ENCODE measurements around the gene LSAMP.

Gene LSAMP

GRCh38 chr3:115989684-115990421 is 455.4 kb downstream of the LSAMP start:
- Histone ChIP-seq H3K9me2 (replicated peaks; ENCODE audit: insufficient read depth, low read length) (no peaks in the 10 kb centered on the region), H4K20me1 (ENCODE audit: low read depth, low read length) (no peaks in the 10 kb centered on the region), H3K4me3 (ENCODE audit: insufficient read depth, low read length, poor library complexity, severe bottlenecking) (no peak overlapping the region), H3K4me2 (ENCODE audit: low read depth, low read length, poor library complexity, severe bottlenecking) (no peak overlapping the region), H3K36me3 (ENCODE audit: low read length) (no peaks in the 10 kb centered on the region), H3K27me3 (ENCODE audit: low read length) (no peaks in the 10 kb centered on the region), H3F3A (ENCODE audit: insufficient read depth) (no peaks in the 10 kb centered on the region), H3K9ac (ENCODE audit: low read length) (no peak overlapping the region), H2AFZ (ENCODE audit: low read depth, low read length, severe bottlenecking) (no peak overlapping the region), H3K79me2 (ENCODE audit: insufficient read depth, low read length) (no peaks in the 10 kb centered on the region), H3K27ac (ENCODE audit: low read depth, low read length) (no peak overlapping the region), H3K9me3 (ENCODE audit: insufficient read depth, low read length) (no peaks in the 10 kb centered on the region)
- TF ChIP-seq EZH2phosphoT487 (conservative IDR thresholded peaks at IDR 0.05; ENCODE audit: low read length) = no peak
- TF ChIP-seq CTCF (IDR thresholded peaks at IDR 0.05; ENCODE audit: insufficient read depth, low read length, poor library complexity, severe bottlenecking) = no peak

- H3K9ac ChIP-seq (ENCODE audit: low read length) = no peak overlapping the region
- no peak overlapping the region for H3K4me3 ChIP-seq (ENCODE audit: insufficient read depth, low read length, poor library complexity, severe bottlenecking)
- no peaks in the 10 kb centered on the region for H3F3A ChIP-seq (ENCODE audit: insufficient read depth)
- no peaks in the 10 kb centered on the region for H3K9me2 ChIP-seq (replicated peaks; ENCODE audit: insufficient read depth, low read length)
- H4K20me1 ChIP-seq (ENCODE audit: low read depth, low read length) = no peaks in the 10 kb centered on the region
- no peak overlapping the region for H3K4me2 ChIP-seq (ENCODE audit: low read depth, low read length, poor library complexity, severe bottlenecking)
- H3K27me3 ChIP-seq (ENCODE audit: low read length) = no peaks in the 10 kb centered on the region
- no peak overlapping the region for H3K27ac ChIP-seq (ENCODE audit: low read depth, low read length)
- no peak overlapping the region for H2AFZ ChIP-seq (ENCODE audit: low read depth, low read length, severe bottlenecking)
- no peaks in the 10 kb centered on the region for H3K79me2 ChIP-seq (ENCODE audit: insufficient read depth, low read length)
- no peak for TF ChIP-seq EZH2phosphoT487 (conservative IDR thresholded peaks at IDR 0.05; ENCODE audit: low read length)
- TF ChIP-seq CTCF (IDR thresholded peaks at IDR 0.05; ENCODE audit: insufficient read depth, low read length, poor library complexity, severe bottlenecking) = no peak
- H3K36me3 ChIP-seq (ENCODE audit: low read length) = no peaks in the 10 kb centered on the region
- H3K9me3 ChIP-seq (ENCODE audit: insufficient read depth, low read length) = no peaks in the 10 kb centered on the region
These were observed 458.6 kb downstream of the LSAMP start for GRCh38 chr3:115986555-115987207.

- Histone ChIP-seq H3K4me2 (ENCODE audit: low read depth, low read length, poor library complexity, severe bottlenecking) (no peak overlapping the region), H3K79me2 (ENCODE audit: insufficient read depth, low read length) (no peaks in the 10 kb centered on the region), H3K9ac (ENCODE audit: low read length) (no peak overlapping the region), H3K27me3 (ENCODE audit: low read length) (no peaks in the 10 kb centered on the region), H4K20me1 (ENCODE audit: low read depth, low read length) (no peaks in the 10 kb centered on the region), H2AFZ (ENCODE audit: low read depth, low read length, severe bottlenecking) (no peak overlapping the region), H3K4me3 (ENCODE audit: insufficient read depth, low read length, poor library complexity, severe bottlenecking) (no peak overlapping the region), H3K9me2 (replicated peaks; ENCODE audit: insufficient read depth, low read length) (no peaks in the 10 kb centered on the region), H3K27ac (ENCODE audit: low read depth, low read length) (no peak overlapping the region), H3F3A (ENCODE audit: insufficient read depth) (no peaks in the 10 kb centered on the region), H3K36me3 (ENCODE audit: low read length) (no peaks in the 10 kb centered on the region), H3K9me3 (ENCODE audit: insufficient read depth, low read length) (no peaks in the 10 kb centered on the region)
- no peak for TF ChIP-seq EZH2phosphoT487 (conservative IDR thresholded peaks at IDR 0.05; ENCODE audit: low read length)
- no peak for TF ChIP-seq CTCF (IDR thresholded peaks at IDR 0.05; ENCODE audit: insufficient read depth, low read length, poor library complexity, severe bottlenecking)
These were observed 462.7 kb downstream of the LSAMP start for GRCh38 chr3:115982629-115983028.
